CD14-positive monocyte (primary cell): ENCODE measurements around the gene RANBP1. TPM values are rescaled to one million over a fixed set of nuclear protein-coding genes. Genes with fewer than 3 reads are reported as not detected.

ENCODE experiments used
- DNase-seq, 3 donors: peaks; one replicate each; pipeline ENCODE4 v3.0.0-alpha.2; 2011 to 2022
- H2AFZ ChIP-seq: 2 replicates; pipeline ENCODE4 v1.6.0; 2012; ENCODE audit warnings: mild to moderate bottlenecking, low read depth, low read length, inconsistent platforms; ENCODE audit not compliant: insufficient read depth, poor library complexity, severe bottlenecking
- H3K27ac ChIP-seq, 2 donors: 1 replicate in 1 of 2; 2 replicates in 1 of 2; pipeline ENCODE4 v1.5.1; 2012 to 2013; ENCODE audit warnings: low read length in 2 of 2, control low read depth in 1 of 2, inconsistent platforms in 1 of 2, low read depth in 1 of 2, mild to moderate bottlenecking in 1 of 2
- H3K27me3 ChIP-seq, 2 donors: one replicate each; pipeline versions ENCODE4 v1.6.0 to v1.6.1; 2011 to 2013; ENCODE audit warnings: low read length in 2 of 2; ENCODE audit not compliant: control insufficient read depth in 2 of 2, insufficient read depth in 2 of 2
- H3K36me3 ChIP-seq, 2 donors: replicated peaks in 1 of 2; 1 replicate in 1 of 2; 2 replicates in 1 of 2; pipeline versions ENCODE4 v1.5.1 to v1.6.1; 2012 to 2013; ENCODE audit warnings: low read length in 2 of 2, control low read depth in 1 of 2, inconsistent platforms in 1 of 2, mild to moderate bottlenecking in 1 of 2; ENCODE audit not compliant: insufficient read depth in 2 of 2, control insufficient read depth in 1 of 2
- H3K4me1 ChIP-seq, 2 donors: 1 replicate in 1 of 2; 2 replicates in 1 of 2; pipeline versions ENCODE4 v1.5.1 to v1.6.1; 2012 to 2013; ENCODE audit warnings: low read length in 2 of 2, control low read depth in 1 of 2, inconsistent platforms in 1 of 2, mild to moderate bottlenecking in 1 of 2, moderate library complexity in 1 of 2; ENCODE audit not compliant: insufficient read depth in 2 of 2, control insufficient read depth in 1 of 2
- H3K4me2 ChIP-seq: replicated peaks from 2 replicates; pipeline ENCODE3; 2012; ENCODE audit warnings: low read length, moderate library complexity, mild to moderate bottlenecking; ENCODE audit not compliant: poor library complexity, severe bottlenecking; ENCODE audit errors: extremely low read depth
- H3K4me3 ChIP-seq, 3 experiments: fragments of 200-600 bp in 1 of 3; sonication (generic) in 1 of 3; replicated peaks in 1 of 3; 1 replicate in 2 of 3; 2 replicates in 1 of 3; pipeline ENCODE4 v1.5.1; 2011 to 2013; ENCODE audit warnings: low read length in 3 of 3, mild to moderate bottlenecking in 3 of 3, control low read depth in 2 of 3, low read depth in 2 of 3, inconsistent platforms in 1 of 3, moderate library complexity in 1 of 3
- H3K79me2 ChIP-seq: 2 replicates; pipeline ENCODE4 v1.6.0; 2012; ENCODE audit warnings: mild to moderate bottlenecking, control low read depth, inconsistent platforms, low read length, moderate library complexity; ENCODE audit not compliant: insufficient read depth
- H3K9ac ChIP-seq: 2 replicates; pipeline ENCODE4 v1.6.0; 2017; ENCODE audit warnings: low read length, mild to moderate bottlenecking; ENCODE audit not compliant: insufficient read depth, poor library complexity, severe bottlenecking
- H3K9me3 ChIP-seq, 2 donors: replicated peaks in 1 of 2; 1 replicate in 1 of 2; 2 replicates in 1 of 2; pipeline versions ENCODE4 v1.5.1 to v1.6.1; 2012 to 2013; ENCODE audit warnings: low read length in 2 of 2, control low read depth in 1 of 2; ENCODE audit not compliant: control insufficient read depth in 1 of 2, insufficient read depth in 1 of 2
- H4K20me1 ChIP-seq: 2 replicates; pipeline ENCODE4 v1.6.0; 2012; ENCODE audit warnings: mild to moderate bottlenecking, low read length, control low read depth, moderate library complexity; ENCODE audit not compliant: insufficient read depth
- H3K27ac Mint-ChIP-seq, 7 donors: one replicate each; pipeline ENCODE4 v1.8.0; 2020; ENCODE audit warnings: mild to moderate bottlenecking in 7 of 7, mixed read lengths in 7 of 7, moderate library complexity in 6 of 7, inconsistent platforms in 2 of 7
- H3K27me3 Mint-ChIP-seq, 3 donors: one replicate each; pipeline ENCODE4 v1.8.0; 2021 to 2022; ENCODE audit warnings: low read depth in 3 of 3, mild to moderate bottlenecking in 3 of 3, mixed read lengths in 3 of 3, moderate library complexity in 3 of 3, inconsistent platforms in 1 of 3
- H3K36me3 Mint-ChIP-seq, 2 donors: one replicate each; pipeline ENCODE4 v1.8.0; 2020; ENCODE audit warnings: mixed read lengths in 2 of 2, inconsistent platforms in 1 of 2, mild to moderate bottlenecking in 1 of 2
- H3K4me1 Mint-ChIP-seq: one replicate; pipeline ENCODE4 v1.8.0; 2020; ENCODE audit warnings: mild to moderate bottlenecking, mixed read lengths
- H3K4me3 Mint-ChIP-seq, 2 donors: one replicate each; pipeline ENCODE4 v1.8.0; 2020; ENCODE audit warnings: mild to moderate bottlenecking in 2 of 2, mixed read lengths in 2 of 2, moderate library complexity in 1 of 2
- H3K9me3 Mint-ChIP-seq, 7 donors: one replicate each; pipeline ENCODE4 v1.8.0; 2020 to 2022; ENCODE audit warnings: mixed read lengths in 7 of 7, mild to moderate bottlenecking in 6 of 7, moderate library complexity in 6 of 7, inconsistent platforms in 2 of 7
- WGBS: methylation state at CpG from one replicate; pipeline ENCODE4 v1.1.5; 2013; ENCODE audit warnings: missing lambda C conversion rate; ENCODE audit not compliant: insufficient coverage; 5-methylcytosine and 5-hydroxymethylcytosine counted together
- intact Hi-C, 2 donors: fragments of 100-400 bp; cut with micrococcal nuclease; formaldehyde crosslinking; loops; one replicate each; pipeline versions ENCODE4 v1.15.0 to v1.15.1; 2023
- polyA plus RNA-seq, 3 donors: library from polyadenylated mRNA; depleted of rRNA in 1 of 3; unstranded in 2 of 3; stranded (reverse) in 1 of 3; fragments of 300-500 nt in 2 of 3; fragments of >200 nt in 1 of 3; fragmentation: Illumina TruSeq in 2 of 3; gene quantifications; 1 replicate in 2 of 3; 2 replicates in 1 of 3; pipeline ENCODE4 v1.2.3, GENCODE V29; 2012 to 2021
- TF ChIP-seq, protein P1 (sequence below): fragments of 200-600 bp; IDR thresholded peaks from one replicate; pipeline ENCODE4 v1.8.0; 2022; ENCODE audit warnings: antibody characterized with exemption, mild to moderate bottlenecking

Gene RANBP1
- polyA plus RNA-seq, 3 donors, result 45.0 to 52.3 (median 47.4) TPM

DNA sequence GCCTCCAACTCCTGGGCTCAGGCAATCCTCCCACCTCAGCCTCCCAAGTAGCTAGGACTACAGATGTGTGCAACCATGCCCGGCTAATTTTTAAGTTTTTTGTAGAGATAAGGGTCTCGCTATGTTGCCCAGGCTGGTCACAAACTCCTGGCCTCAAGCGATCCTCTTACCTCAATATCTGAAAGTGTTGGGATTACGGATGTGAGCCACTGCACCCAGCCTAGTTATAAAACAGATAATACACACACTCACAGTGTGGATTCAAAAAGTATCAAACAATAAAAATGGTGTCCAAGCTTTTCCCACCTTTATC is 35.3 kb downstream of the RANBP1 start:
- intact Hi-C loops, result no loop called here

DNA sequence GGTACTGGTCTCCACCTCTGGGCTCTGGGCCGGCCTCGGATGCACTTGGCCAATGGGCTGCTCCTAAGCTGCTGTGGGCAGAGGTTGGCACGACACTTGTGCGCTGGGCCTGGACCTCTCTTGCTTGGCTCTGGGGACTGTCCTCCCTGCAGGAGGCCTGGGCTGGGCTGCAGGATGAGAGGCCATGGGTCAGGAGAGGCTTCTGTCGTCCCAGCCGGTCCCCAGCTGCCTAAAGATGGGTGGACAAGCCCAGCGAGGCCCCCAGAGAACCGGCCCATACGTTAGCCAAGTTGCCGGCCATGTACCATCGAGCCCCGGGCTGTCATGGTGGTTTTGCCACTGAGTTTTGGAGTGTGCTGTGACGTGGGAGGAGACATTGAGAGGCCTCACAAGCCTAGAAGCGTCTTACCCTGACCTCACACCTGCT is 36.6 kb downstream of the RANBP1 start:
- whole genome bisulfite sequencing, result 91% methylated on average over 14 of the region's 14 CpGs
- intact Hi-C loops, result no loop called here
- no peak overlapping the region for H3K4me3 ChIP-seq

More for the DNA sequence above, 35.3 kb downstream of the RANBP1 start:
- Histone ChIP-seq H3K36me3 (no peaks in the 10 kb centered on the region), H3K9ac (no peak overlapping the region), H3K27me3 (no peaks in the 10 kb centered on the region), H3K79me2 (no peaks in the 10 kb centered on the region), H3K4me3 (no peak overlapping the region), H3K4me2 (no peak overlapping the region), H4K20me1 (no peaks in the 10 kb centered on the region), H3K27ac (no peak overlapping the region), H2AFZ (no peak overlapping the region), H3K4me1 (peaks cover 3 to 8% of the 10 kb centered on the region in 2 donors), H3K9me3 (no peaks in the 10 kb centered on the region)
- Mint-ChIP-seq H3K9me3 (no peaks in the 10 kb centered on the region), H3K27ac (peak overlapping the region in 1 of 7 donors; percentile 41), H3K27me3 (peaks cover 0 to 5% (median 4%) of the 10 kb centered on the region in 3 donors), H3K4me3 (no peak overlapping the region), H3K36me3 (no peaks in the 10 kb centered on the region), H3K4me1 (no peaks in the 10 kb centered on the region)
- WGBS, result 100% methylated on average over 1 of the region's 4 CpGs
- DNase-seq, result no peak
- TF ChIP-seq, protein P1, sequence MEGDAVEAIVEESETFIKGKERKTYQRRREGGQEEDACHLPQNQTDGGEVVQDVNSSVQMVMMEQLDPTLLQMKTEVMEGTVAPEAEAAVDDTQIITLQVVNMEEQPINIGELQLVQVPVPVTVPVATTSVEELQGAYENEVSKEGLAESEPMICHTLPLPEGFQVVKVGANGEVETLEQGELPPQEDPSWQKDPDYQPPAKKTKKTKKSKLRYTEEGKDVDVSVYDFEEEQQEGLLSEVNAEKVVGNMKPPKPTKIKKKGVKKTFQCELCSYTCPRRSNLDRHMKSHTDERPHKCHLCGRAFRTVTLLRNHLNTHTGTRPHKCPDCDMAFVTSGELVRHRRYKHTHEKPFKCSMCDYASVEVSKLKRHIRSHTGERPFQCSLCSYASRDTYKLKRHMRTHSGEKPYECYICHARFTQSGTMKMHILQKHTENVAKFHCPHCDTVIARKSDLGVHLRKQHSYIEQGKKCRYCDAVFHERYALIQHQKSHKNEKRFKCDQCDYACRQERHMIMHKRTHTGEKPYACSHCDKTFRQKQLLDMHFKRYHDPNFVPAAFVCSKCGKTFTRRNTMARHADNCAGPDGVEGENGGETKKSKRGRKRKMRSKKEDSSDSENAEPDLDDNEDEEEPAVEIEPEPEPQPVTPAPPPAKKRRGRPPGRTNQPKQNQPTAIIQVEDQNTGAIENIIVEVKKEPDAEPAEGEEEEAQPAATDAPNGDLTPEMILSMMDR, result no peak

More for the DNA sequence above, 36.6 kb downstream of the RANBP1 start:
- Mint-ChIP-seq H3K36me3 (no peaks in the 10 kb centered on the region), H3K27me3 (peaks cover 0 to 7% (median 5%) of the 10 kb centered on the region in 3 donors), H3K9me3 (no peaks in the 10 kb centered on the region), H3K27ac (no peak overlapping the region), H3K4me3 (no peak overlapping the region), H3K4me1 (peaks cover 2% of the 10 kb centered on the region)
- TF ChIP-seq, protein P1, result no peak
- H3K79me2 ChIP-seq, result no peaks in the 10 kb centered on the region
- no peak overlapping the region for H3K9ac ChIP-seq
- no peaks in the 10 kb centered on the region for H3K9me3 ChIP-seq
- peaks cover 5 to 8% of the 10 kb centered on the region in 2 donors for H3K4me1 ChIP-seq
- no peak overlapping the region for H2AFZ ChIP-seq
- no peaks in the 10 kb centered on the region for H3K36me3 ChIP-seq
- no peak for DNase-seq
- H3K4me2 ChIP-seq, result no peak overlapping the region
- H4K20me1 ChIP-seq, result no peaks in the 10 kb centered on the region
- no peaks in the 10 kb centered on the region for H3K27me3 ChIP-seq
- H3K27ac ChIP-seq, result no peak overlapping the region
